Suprapubic skin (tissue), 4 donors: ENCODE results near the gene CYFIP2.

Experiments
- CTCF ChIP-seq, 2 donors: fragments of 200-600 bp in 1 of 2; fragments of 450-650 bp in 1 of 2; sonication (generic) in 1 of 2; IDR thresholded peaks; one replicate each; pipeline ENCODE4 v1.5.1; 2016 to 2019; ENCODE audit warnings: antibody characterized with exemption in 2 of 2, mild to moderate bottlenecking in 1 of 2, moderate library complexity in 1 of 2
- EP300 ChIP-seq: sonication (generic); formaldehyde crosslinking; IDR thresholded peaks from one replicate; pipeline ENCODE4 v1.6.1; 2017; ENCODE audit warnings: antibody characterized with exemption
- POLR2AphosphoS5 ChIP-seq, 3 donors: sonication (generic); formaldehyde crosslinking; IDR thresholded peaks; one replicate each; pipeline ENCODE4 v1.6.1; 2017; ENCODE audit warnings: antibody characterized with exemption in 3 of 3

GRCh38 chr5:157362982-157363381 lies 97.1 kb downstream of the CYFIP2 start:
- TF ChIP-seq CTCF (IDR thresholded peaks at IDR 0.05): no peak
- no peak for TF ChIP-seq EP300
- no peak for TF ChIP-seq POLR2AphosphoS5 (IDR thresholded peaks at IDR 0.05)
